GM10266 (cell line): ENCODE measurements around the gene PRKCB.

Experiments
- DNase-seq: peaks from one replicate; pipeline ENCODE4 v3.0.0; 2012; ENCODE audit errors: extremely low spot score
- TF ChIP-seq, protein P1 (sequence below): IDR thresholded peaks from 2 replicates; pipeline ENCODE4 v1.5.1; 2012; ENCODE audit warnings: mild to moderate bottlenecking, low read depth; ENCODE audit not compliant: control insufficient read depth, insufficient read depth; ENCODE audit errors: missing control alignments

Gene PRKCB

DNA sequence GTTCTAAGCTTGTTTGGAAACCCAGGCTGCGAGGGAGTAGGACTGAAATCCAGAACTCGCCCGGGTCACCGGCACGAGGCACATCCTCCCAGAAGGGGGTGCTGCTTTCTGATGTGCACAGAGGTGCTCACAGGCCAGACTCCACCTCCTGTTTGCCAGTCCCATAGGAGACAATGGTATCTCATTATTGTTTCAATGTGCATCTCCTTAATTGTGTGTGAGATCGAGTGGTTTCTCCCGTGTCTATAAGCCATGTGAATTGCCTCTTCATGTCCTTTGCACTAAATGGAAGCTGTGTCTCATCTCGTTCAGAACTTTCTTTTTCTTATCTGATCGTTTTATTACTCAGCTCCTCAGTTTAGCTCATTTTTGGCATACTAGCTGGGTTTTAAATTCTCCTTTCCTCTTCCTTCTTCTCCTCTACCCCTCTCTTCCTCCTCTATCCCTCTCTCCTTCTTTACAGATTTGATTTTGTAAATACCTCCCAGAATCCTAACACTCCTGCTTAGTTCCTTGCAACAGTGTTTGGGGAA lies 32.1 kb upstream of the PRKCB start:
- TF ChIP-seq, protein P1, sequence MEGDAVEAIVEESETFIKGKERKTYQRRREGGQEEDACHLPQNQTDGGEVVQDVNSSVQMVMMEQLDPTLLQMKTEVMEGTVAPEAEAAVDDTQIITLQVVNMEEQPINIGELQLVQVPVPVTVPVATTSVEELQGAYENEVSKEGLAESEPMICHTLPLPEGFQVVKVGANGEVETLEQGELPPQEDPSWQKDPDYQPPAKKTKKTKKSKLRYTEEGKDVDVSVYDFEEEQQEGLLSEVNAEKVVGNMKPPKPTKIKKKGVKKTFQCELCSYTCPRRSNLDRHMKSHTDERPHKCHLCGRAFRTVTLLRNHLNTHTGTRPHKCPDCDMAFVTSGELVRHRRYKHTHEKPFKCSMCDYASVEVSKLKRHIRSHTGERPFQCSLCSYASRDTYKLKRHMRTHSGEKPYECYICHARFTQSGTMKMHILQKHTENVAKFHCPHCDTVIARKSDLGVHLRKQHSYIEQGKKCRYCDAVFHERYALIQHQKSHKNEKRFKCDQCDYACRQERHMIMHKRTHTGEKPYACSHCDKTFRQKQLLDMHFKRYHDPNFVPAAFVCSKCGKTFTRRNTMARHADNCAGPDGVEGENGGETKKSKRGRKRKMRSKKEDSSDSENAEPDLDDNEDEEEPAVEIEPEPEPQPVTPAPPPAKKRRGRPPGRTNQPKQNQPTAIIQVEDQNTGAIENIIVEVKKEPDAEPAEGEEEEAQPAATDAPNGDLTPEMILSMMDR = peak; percentile 88
- peak; percentile 77 for DNase-seq

DNA sequence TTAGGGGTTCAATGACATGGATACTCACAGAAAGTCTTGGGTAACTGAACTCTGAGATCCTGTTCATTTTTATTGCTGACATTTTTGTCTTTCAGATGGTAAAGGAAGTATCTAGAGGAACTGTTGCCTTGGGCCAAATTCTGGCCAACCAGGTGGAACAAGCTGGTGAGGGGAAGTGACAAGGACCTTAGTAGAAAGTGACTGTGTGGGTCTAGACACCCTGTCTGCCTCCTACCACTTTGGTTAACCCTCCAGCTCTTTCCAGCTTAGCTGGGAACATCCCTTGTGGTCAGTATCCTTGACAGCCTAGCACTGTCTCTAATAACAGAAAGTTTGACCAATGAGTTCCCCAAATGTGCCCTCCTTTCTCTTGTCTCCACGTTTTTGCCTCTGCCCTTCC lies 28.8 kb upstream of the PRKCB start:
- DNase-seq = no peak
- TF ChIP-seq, protein P1 = no peak

DNA sequence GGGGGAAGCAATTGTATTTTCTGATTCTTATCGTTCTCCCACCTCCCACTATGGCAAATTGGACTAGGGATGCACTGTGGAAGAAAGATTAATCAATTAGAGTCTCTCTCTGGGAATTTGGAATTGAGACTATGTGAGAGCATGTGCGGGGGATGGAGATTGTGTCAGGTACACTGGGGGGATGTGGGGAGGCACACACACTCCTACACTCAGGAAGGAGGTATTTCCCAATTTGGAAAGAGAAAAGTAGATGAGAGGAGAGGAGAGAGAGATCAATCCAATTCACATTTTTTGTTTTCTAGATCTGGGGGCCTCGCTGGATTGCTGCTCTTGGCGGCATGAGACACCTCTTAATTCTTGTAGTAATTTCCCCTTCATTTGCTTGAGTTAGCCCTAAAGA lies 14.3 kb upstream of the PRKCB start:
- TF ChIP-seq, protein P1 = no peak
- no peak for DNase-seq

DNA sequence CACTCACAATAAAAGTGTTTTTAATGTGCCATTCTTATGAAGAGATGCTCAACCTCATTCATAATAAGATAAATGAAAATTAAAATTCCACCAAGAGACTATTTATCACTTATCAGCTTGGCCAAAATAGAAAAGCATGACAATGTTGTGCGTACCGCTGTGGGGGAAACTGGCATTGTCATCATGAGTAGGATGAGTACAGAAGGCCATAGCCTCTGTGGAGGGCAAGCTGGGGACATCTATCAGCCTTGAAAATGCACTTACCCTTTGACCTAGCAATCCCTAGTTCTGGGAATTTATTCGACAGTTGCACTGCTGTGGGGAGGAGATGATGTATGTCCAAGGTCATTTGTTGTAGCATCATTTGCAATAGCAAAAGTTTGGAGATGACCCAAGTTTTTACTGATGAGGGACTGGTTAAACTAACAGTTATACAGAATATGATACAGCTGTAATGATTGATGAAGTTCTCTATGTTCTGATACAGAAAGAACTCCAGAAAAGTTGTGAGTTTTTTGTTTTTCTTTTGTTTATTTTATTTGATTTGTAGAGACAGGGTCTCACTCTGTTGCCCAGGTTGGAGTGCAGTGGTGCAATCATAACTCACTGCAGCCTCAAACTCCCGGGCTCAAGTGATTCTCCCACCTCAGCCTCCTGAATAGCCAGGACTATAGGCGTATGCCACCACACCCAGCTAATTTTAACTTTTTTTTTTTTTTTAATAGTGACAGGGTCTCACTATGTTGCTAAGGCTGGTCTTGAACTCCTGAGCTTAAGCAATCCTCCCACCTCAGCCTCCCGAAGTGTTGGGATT lies 13.7 kb upstream of the PRKCB start:
- TF ChIP-seq, protein P1 = no peak
- no peak for DNase-seq

DNA sequence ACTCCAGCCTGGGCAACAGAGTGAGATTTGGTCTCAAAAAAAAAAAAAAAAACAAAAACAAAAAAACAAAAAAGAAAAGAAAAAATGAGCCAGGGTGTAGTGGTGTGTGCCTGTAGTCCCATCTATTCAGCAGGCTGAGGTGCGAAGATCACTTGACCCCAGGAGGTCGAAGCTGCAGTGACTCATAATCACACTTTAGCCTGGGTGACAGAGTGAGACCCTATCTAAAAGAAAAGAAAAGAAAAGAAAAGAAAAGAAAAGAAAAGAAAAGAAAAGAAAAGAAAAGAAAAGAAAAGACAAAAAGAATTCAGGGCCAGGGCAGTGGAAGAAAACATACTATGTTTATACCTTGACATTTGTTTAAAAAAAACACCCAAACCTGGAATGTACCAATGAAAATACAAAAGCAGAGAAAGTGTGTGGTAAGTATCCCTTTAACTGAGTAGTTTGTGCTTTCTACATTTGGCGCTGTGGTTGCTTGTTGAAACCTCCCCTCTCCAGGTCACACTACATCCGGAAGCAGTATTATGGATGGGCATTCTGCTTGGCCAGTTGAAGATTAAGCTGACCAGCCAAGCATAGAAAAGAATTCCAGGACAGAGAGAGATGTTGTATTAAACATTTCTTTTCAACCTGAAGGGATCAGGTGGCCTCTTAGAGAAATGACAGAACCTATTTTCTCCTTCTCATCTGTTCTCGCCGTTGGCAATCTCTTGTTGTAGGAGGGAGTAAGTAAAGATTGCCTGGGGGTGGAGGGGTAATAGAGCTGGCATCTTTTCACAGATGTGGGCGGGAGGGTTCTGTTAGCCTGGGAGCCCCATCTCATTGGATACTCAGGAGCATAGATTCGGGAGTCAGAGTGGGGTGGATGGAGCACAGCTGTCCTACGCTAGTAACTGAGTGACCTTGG lies 12.1 kb upstream of the PRKCB start:
- no peak for DNase-seq
- TF ChIP-seq, protein P1 = no peak

DNA sequence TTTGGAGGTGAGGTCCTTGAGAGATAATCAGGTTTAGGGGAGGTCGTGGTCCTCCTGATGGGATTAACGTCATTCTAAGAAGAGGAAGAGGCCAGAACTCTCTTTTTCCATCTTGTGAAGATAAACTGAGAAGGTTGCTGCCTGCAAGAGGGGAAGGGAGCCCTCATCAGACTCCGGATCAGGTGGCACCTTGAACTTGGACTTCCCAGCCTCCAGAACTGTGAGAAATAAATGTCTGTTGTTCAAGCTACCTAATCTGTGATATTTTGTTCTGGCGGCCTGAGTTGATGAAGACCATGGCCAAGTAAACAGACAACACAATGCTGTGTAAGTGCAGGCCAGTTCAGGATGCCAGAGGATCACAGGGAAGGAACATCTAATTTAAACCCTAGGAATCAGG lies 10.9 kb upstream of the PRKCB start:
- TF ChIP-seq, protein P1 = no peak
- DNase-seq = no peak
